ENCODE measurements around the gene SEMA7A. TPM values are rescaled to one million over a fixed set of nuclear protein-coding genes. Genes with fewer than 3 reads are reported as not detected.
A peak's percentile ranks its signal among the peaks of the same experiment; 100 is the strongest.

The SEMA7A gene
- total and polyA plus RNA-seq, 9 of the 15 experiments (the other 6 are each of a cell fraction or from before 2014, with no cell fraction given): 0.04 to 8.2 (median 5.4) TPM; not detected in 1

GRCh38 chr15:74389241-74390048, 44.3 kb downstream of the SEMA7A start (continued):
- peak; percentile 30 to 40; a peak in 1 of 4 replicates for TF ChIP-seq FOXK2 (conservative IDR thresholded peaks at IDR 0.05 in 1 of 2, IDR thresholded peaks at IDR 0.05 in 1 of 2; ENCODE audit: low read depth in 2 of 2)
- TF ChIP-seq, protein P1, sequence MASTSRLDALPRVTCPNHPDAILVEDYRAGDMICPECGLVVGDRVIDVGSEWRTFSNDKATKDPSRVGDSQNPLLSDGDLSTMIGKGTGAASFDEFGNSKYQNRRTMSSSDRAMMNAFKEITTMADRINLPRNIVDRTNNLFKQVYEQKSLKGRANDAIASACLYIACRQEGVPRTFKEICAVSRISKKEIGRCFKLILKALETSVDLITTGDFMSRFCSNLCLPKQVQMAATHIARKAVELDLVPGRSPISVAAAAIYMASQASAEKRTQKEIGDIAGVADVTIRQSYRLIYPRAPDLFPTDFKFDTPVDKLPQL (IDR thresholded peaks at IDR 0.05; ENCODE audit: extremely low read depth, insufficient read length): no peak
- TF ChIP-seq BDP1 (IDR thresholded peaks at IDR 0.05; ENCODE audit: insufficient read depth, insufficient read length): no peak
- TF ChIP-seq SETDB1 (IDR thresholded peaks at IDR 0.05; ENCODE audit: low read length): no peak
- TF ChIP-seq HOMEZ (CRISPR knock-in tag; IDR thresholded peaks at IDR 0.05): peak; percentile 91
- no peak for TF ChIP-seq IRF1 (CRISPR knock-in tag; IDR thresholded peaks at IDR 0.05; ENCODE audit: borderline replicate concordance)
- no peak for TF ChIP-seq ZNF282 (CRISPR knock-in tag; IDR thresholded peaks at IDR 0.05)
- peak; percentile 98 for TF ChIP-seq SMAD4 (CRISPR knock-in tag; conservative IDR thresholded peaks at IDR 0.05)
- TF ChIP-seq, protein P2, sequence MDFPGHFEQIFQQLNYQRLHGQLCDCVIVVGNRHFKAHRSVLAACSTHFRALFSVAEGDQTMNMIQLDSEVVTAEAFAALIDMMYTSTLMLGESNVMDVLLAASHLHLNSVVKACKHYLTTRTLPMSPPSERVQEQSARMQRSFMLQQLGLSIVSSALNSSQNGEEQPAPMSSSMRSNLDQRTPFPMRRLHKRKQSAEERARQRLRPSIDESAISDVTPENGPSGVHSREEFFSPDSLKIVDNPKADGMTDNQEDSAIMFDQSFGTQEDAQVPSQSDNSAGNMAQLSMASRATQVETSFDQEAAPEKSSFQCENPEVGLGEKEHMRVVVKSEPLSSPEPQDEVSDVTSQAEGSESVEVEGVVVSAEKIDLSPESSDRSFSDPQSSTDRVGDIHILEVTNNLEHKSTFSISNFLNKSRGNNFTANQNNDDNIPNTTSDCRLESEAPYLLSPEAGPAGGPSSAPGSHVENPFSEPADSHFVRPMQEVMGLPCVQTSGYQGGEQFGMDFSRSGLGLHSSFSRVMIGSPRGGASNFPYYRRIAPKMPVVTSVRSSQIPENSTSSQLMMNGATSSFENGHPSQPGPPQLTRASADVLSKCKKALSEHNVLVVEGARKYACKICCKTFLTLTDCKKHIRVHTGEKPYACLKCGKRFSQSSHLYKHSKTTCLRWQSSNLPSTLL (IDR thresholded peaks at IDR 0.05): no peak
- 0 out of 2 replicates have a peak, but pooled peaks have one; percentile 76 for TF ChIP-seq ZNF668 (CRISPR knock-in tag; IDR thresholded peaks at IDR 0.05)
- peak; percentile 88; the same call in 1 of the 2 replicates for TF ChIP-seq MEF2D (tag; conservative IDR thresholded peaks at IDR 0.05; ENCODE audit: low read depth)
- TF ChIP-seq ZC3H4 (CRISPR knock-in tag; IDR thresholded peaks at IDR 0.05; ENCODE audit: borderline replicate concordance): no peak
- TF ChIP-seq ZNF253 (CRISPR knock-in tag; conservative IDR thresholded peaks at IDR 0.05): no peak
- TF ChIP-seq MTA2 (IDR thresholded peaks at IDR 0.05; ENCODE audit: low read depth): peak; percentile 99
- TF ChIP-seq NELFE (IDR thresholded peaks at IDR 0.05; ENCODE audit: insufficient read depth, insufficient read length): no peak
- TF ChIP-seq ATF4 (CRISPR knock-in tag; IDR thresholded peaks at IDR 0.05): peak; percentile 82
- no peak for TF ChIP-seq RBM14 (IDR thresholded peaks at IDR 0.05; ENCODE audit: borderline replicate concordance, insufficient read depth, low read depth, low read length)
- TF ChIP-seq POLR2G (IDR thresholded peaks at IDR 0.05; ENCODE audit: low read depth, low read length): peak; percentile 51; the same call in 1 of the 2 replicates
- TF ChIP-seq, protein P3, sequence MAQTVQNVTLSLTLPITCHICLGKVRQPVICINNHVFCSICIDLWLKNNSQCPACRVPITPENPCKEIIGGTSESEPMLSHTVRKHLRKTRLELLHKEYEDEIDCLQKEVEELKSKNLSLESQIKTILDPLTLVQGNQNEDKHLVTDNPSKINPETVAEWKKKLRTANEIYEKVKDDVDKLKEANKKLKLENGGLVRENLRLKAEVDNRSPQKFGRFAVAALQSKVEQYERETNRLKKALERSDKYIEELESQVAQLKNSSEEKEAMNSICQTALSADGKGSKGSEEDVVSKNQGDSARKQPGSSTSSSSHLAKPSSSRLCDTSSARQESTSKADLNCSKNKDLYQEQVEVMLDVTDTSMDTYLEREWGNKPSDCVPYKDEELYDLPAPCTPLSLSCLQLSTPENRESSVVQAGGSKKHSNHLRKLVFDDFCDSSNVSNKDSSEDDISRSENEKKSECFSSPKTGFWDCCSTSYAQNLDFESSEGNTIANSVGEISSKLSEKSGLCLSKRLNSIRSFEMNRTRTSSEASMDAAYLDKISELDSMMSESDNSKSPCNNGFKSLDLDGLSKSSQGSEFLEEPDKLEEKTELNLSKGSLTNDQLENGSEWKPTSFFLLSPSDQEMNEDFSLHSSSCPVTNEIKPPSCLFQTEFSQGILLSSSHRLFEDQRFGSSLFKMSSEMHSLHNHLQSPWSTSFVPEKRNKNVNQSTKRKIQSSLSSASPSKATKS (CRISPR knock-in tag; IDR thresholded peaks at IDR 0.05): no peak

Data from K562 (cell line).